ENCODE data around the gene HLA-F. TPM values are rescaled to one million over a fixed set of nuclear protein-coding genes. Genes with fewer than 3 reads are reported as not detected.

HLA-F gene
- total RNA-seq, 1 donor from 2014 or later = 14.7 TPM

GRCh38 chr6:29744131-29744530, 20.9 kb downstream of the HLA-F start:
- no peak for DNase-seq

- no peak for DNase-seq
Observed at GRCh38 chr6:29744621-29745020, 21.4 kb downstream of the HLA-F start.

- DNase-seq = no peak
Observed at GRCh38 chr6:29745386-29745785, 22.2 kb downstream of the HLA-F start.

GRCh38 chr6:29745855-29746449, 22.7 kb downstream of the HLA-F start:
- no peak for DNase-seq

- DNase-seq = no peak
Observed at GRCh38 chr6:29746846-29747687, 23.8 kb downstream of the HLA-F start.

GRCh38 chr6:29747688-29748250, 24.5 kb downstream of the HLA-F start:
- no peak for DNase-seq

- DNase-seq = peak; percentile 30
Observed at GRCh38 chr6:29748391-29749307, 25.4 kb downstream of the HLA-F start.

GRCh38 chr6:29749308-29749662, 26.1 kb downstream of the HLA-F start:
- DNase-seq = no peak

- DNase-seq = no peak
Observed at GRCh38 chr6:29749668-29750067, 26.4 kb downstream of the HLA-F start.

- DNase-seq = no peak
Observed at GRCh38 chr6:29750709-29751108, 27.5 kb downstream of the HLA-F start.

- no peak for DNase-seq
Observed at GRCh38 chr6:29751480-29751879, 28.2 kb downstream of the HLA-F start.

GRCh38 chr6:29752451-29753308, 29.4 kb downstream of the HLA-F start:
- DNase-seq = peak; percentile 90

GRCh38 chr6:29753309-29753644, 30.0 kb downstream of the HLA-F start:
- DNase-seq = no peak

- DNase-seq = no peak
Observed at GRCh38 chr6:29755295-29755871, 32.1 kb downstream of the HLA-F start.

GRCh38 chr6:29757282-29757681, 34.0 kb downstream of the HLA-F start:
- DNase-seq = no peak

GRCh38 chr6:29757701-29758293, 34.6 kb downstream of the HLA-F start:
- no peak for DNase-seq

GRCh38 chr6:29758761-29759160, 35.5 kb downstream of the HLA-F start:
- no peak for DNase-seq

- DNase-seq = no peak
Observed at GRCh38 chr6:29759457-29759856, 36.2 kb downstream of the HLA-F start.

- DNase-seq = no peak
Observed at GRCh38 chr6:29760328-29760727, 37.1 kb downstream of the HLA-F start.

- no peak for DNase-seq
Observed at GRCh38 chr6:29762051-29762450, 38.8 kb downstream of the HLA-F start.

- no peak for DNase-seq
Observed at GRCh38 chr6:29762781-29763214, 39.6 kb downstream of the HLA-F start.
